ENCODE results near the gene EIF2B1.
"Not testable (repeated sequence)": the region's sequence is repeated elsewhere in the genome, so short reads cannot be mapped to it uniquely, and the experiment has no call there.

EIF2B1 gene

GRCh38 chr12:123621101-123621500, 12.4 kb downstream of the EIF2B1 start:
- TF ChIP-seq CTCF (IDR thresholded peaks at IDR 0.05; ENCODE audit: low read depth, low read length): no peak

DNA sequence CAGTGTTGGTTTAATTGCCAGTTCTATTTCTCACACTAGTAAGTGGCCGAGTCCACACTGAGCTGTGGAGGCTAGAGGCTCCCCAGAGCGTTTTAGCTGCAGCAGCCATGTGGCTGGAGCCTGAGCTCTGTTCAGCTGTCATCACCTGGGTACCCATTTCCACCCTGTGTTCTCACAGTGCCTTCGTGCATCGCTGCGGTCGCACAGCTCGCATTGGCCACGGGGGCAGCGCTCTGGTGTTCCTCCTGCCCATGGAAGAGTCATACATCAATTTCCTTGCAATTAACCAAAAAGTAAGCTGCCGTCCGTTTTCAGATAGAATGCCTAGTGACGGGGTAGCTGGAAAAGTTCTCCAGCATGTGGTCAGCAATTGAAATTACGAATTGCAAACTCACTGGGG, 15.9 kb downstream of the EIF2B1 start:
- TF ChIP-seq CTCF (IDR thresholded peaks at IDR 0.05; ENCODE audit: low read depth, low read length): no peak
- no peak overlapping the region for H3K4me3 ChIP-seq (ENCODE audit: low read depth, low read length)

More at GRCh38 chr12:123621101-123621500, 12.4 kb downstream of the EIF2B1 start:
- H3K4me3 ChIP-seq (ENCODE audit: low read depth, low read length): no peak overlapping the region

DNA sequence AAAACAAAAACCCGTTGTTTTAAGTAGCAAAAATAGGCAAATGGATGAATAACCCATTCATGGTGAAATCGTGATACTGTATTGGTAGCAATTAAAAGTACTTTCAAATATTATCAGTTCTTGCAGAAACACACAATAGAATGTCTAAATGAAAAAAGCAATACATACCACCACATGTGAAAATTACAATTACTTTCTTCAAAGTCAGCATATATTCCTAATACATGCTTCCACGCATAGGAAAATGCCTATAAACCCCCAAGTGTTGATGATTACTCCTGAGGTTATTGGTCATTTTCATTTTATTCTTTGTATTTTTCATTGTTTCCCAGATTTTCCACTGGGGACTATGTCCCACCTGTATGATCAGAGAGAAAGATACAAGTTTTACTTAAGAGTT, 16.3 kb downstream of the EIF2B1 start:
- TF ChIP-seq CTCF (IDR thresholded peaks at IDR 0.05; ENCODE audit: low read depth, low read length): no peak
- no peak overlapping the region for H3K4me3 ChIP-seq (ENCODE audit: low read depth, low read length)

DNA sequence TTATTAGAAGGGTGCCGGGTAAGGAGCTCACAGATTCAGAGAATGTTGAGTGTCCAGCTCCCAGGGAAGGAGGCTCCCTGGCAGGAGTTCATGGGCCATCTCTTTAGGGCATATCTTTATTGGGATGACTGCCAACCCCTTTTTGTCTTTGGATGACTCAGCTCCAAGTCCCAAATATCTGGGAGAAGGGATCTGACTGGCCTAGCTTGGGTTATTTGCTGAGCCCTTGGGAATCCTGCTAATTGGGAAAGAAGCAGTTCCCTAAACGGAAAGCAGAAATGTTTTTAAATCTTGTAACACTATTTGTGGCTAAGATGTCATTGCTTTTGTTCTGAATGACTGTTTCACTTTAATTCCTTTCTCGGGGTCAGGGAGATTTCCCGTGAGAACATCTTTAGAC, 19.0 kb downstream of the EIF2B1 start:
- TF ChIP-seq CTCF (IDR thresholded peaks at IDR 0.05; ENCODE audit: low read depth, low read length): no peak
- H3K4me3 ChIP-seq (ENCODE audit: low read depth, low read length): no peak overlapping the region

GRCh38 chr12:123614110-123614509, 19.4 kb downstream of the EIF2B1 start:
- TF ChIP-seq CTCF (IDR thresholded peaks at IDR 0.05; ENCODE audit: low read depth, low read length): no peak
- no peak overlapping the region for H3K4me3 ChIP-seq (ENCODE audit: low read depth, low read length)

GRCh38 chr12:123608182-123608581, 25.3 kb downstream of the EIF2B1 start:
- H3K4me3 ChIP-seq (ENCODE audit: low read depth, low read length): no peak overlapping the region
- no peak for TF ChIP-seq CTCF (IDR thresholded peaks at IDR 0.05; ENCODE audit: low read depth, low read length)

- no peak overlapping the region for H3K4me3 ChIP-seq (ENCODE audit: low read depth, low read length)
Observed at GRCh38 chr12:123607756-123608155, 25.7 kb downstream of the EIF2B1 start.

GRCh38 chr12:123603495-123603894, 30.0 kb downstream of the EIF2B1 start:
- H3K4me3 ChIP-seq (ENCODE audit: low read depth, low read length): not testable (repeated sequence)

More at GRCh38 chr12:123607756-123608155, 25.7 kb downstream of the EIF2B1 start:
- TF ChIP-seq CTCF (IDR thresholded peaks at IDR 0.05; ENCODE audit: low read depth, low read length): no peak

All from WI38 (cell line).